T-helper 17 cell (primary cell): Measurements from ENCODE around the gene C1QC. TPM values are rescaled to one million over a fixed set of nuclear protein-coding genes. Genes with fewer than 3 reads are reported as not detected.
"Not testable (repeated sequence)": the region's sequence is repeated elsewhere in the genome, so short reads cannot be mapped to it uniquely, and the experiment has no call there.

Experiments
- ATAC-seq: fragments of 150-1000 bp; cut with Tn5 transposase; 2 replicates; pipeline ENCODE4 v1.10.0; 2021; ENCODE audit warnings: mild to moderate bottlenecking, moderate library complexity
- DNase-seq, 3 donors: peaks; one replicate each; pipeline versions ENCODE4 v3.0.0 to v3.0.0-alpha.2; 2020 to 2021
- H3K9me3 ChIP-seq: one replicate; pipeline ENCODE4 v1.7.0; 2013; ENCODE audit warnings: low read length, mild to moderate bottlenecking; ENCODE audit not compliant: control insufficient read depth, poor library complexity, severe bottlenecking
- H3K27ac Mint-ChIP-seq: one replicate; pipeline ENCODE4 v1.8.0; 2022; ENCODE audit warnings: mild to moderate bottlenecking, moderate library complexity, mixed read lengths
- H3K27me3 Mint-ChIP-seq: one replicate; pipeline ENCODE4 v1.8.0; 2022; ENCODE audit warnings: mixed read lengths
- H3K36me3 Mint-ChIP-seq: one replicate; pipeline ENCODE4 v1.8.0; 2022; ENCODE audit warnings: low read depth, mixed read lengths
- H3K4me1 Mint-ChIP-seq: one replicate; pipeline ENCODE4 v1.8.0; 2022; ENCODE audit warnings: mild to moderate bottlenecking, mixed read lengths
- H3K4me3 Mint-ChIP-seq: one replicate; pipeline ENCODE4 v1.8.0; 2022; ENCODE audit warnings: mild to moderate bottlenecking, moderate library complexity, mixed read lengths
- total RNA-seq, 4 donors: library from RNA in 2 of 4; stranded (reverse) in 2 of 4; gene quantifications; one replicate each; pipeline ENCODE4 v1.2.3 and lab custom pipeline; 2022 to 2026

Gene C1QC
- total RNA-seq, 2 donors from 2014 or later = not detected

DNA sequence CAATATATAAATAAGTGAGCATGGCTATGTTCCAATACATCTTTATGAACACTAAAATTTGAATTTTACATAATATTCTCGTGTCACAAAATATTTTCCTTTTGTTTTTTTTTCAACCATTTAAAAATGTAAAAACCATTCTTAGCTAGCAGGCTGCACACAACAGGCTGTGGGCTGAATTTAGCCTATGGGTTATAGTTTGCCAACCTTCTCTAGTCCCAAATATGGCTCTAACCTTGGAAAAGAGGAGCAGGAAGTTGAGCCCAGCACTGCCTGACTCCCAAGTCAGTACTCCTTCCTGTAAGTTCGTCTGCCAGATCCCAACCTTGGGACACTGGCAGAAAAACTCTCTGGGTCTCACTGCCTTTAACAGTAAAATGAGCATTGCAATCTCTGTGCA, 23.0 kb downstream of the C1QC start:
- DNase-seq (no peak), ATAC-seq (no peak)
- H3K27me3 Mint-ChIP-seq = peaks cover 71% of the 10 kb centered on the region
- H3K9me3 ChIP-seq = no peaks in the 10 kb centered on the region
- peaks cover 2% of the 10 kb centered on the region for H3K4me1 Mint-ChIP-seq
- no peak overlapping the region for H3K4me3 Mint-ChIP-seq
- H3K27ac Mint-ChIP-seq = no peak overlapping the region
- H3K36me3 Mint-ChIP-seq = no peaks in the 10 kb centered on the region

DNA sequence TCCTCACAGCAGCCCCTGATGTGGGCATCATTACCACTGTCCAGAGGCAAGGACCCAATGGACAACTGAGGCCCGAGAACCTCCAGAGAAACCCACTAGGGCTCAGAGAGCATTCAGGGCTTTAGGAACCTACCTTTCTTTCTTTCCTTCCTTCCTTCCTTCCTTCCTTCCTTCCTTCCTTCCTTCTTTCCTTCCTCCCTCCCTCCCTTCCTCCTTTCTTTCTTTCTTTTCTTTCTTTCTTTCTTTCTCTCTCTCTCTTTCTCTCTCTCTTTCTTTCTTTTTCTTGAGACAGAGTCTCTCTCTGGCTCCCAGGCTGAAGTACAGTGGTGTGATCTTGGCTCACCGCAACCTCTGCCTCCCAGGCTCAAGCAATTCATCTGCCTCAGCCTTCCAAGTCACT, 25.4 kb downstream of the C1QC start:
- H3K36me3 Mint-ChIP-seq, ATAC-seq, H3K4me1 Mint-ChIP-seq, H3K9me3 ChIP-seq, DNase-seq, H3K27ac Mint-ChIP-seq, H3K4me3 Mint-ChIP-seq: not testable (repeated sequence)
- peaks cover 78% of the 10 kb centered on the region for H3K27me3 Mint-ChIP-seq

DNA sequence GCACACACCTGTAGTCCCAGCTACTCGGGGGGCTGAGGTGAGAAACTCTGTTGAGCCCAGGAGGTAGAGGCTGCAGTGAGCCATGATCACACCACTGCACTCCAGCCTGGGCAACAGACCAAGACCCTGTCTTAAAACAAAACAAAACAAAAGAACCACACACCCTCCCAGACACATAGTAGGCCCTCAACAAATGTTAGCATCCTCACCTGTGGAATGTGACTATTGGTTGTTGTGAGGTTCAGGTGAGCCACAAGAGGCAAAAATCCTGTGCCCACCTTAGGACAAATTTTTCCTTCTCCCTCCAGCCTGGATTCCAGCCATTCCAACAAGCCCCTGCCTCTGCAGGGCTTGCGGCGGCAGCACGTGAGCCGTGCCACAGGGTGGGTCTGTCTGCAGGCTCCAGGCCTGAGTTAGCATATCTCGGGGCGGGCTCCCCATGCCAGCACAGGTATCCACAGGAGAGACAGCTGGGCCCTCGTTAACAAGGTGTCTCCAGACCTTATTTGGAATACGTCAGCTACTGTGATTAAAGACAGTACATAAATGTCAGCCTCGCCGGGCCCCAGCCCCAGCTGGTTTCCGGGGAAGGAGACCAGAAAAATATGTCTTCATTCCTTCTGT, 27.0 kb downstream of the C1QC start:
- Mint-ChIP-seq H3K27ac (no peak overlapping the region), H3K4me1 (peaks cover 4% of the 10 kb centered on the region), H3K36me3 (no peaks in the 10 kb centered on the region), H3K27me3 (peaks cover 77% of the 10 kb centered on the region), H3K4me3 (no peak overlapping the region)
- ATAC-seq (no peak), DNase-seq (no peak)
- H3K9me3 ChIP-seq = no peaks in the 10 kb centered on the region

DNA sequence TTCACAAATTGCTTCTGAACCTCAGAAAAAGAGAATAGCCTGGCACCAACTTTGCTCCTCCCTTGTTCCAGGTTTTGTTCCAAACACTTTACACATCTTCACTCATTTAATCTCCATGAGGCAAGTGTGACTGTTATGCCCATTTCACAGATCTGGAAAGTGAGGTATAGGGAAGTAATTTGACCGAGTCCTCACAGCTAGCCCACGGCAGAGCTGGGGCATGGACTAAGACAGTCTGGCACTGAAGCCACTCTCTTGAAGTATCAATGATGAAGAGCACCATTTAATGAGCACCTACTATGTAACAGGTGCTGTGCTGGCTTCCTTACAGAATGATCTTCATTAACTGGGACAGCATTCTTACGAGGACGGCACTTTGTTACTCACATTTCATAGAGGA, 28.6 kb downstream of the C1QC start:
- DNase-seq (no peak), ATAC-seq (no peak)
- H3K4me3 Mint-ChIP-seq = no peak overlapping the region
- H3K9me3 ChIP-seq = no peaks in the 10 kb centered on the region
- peaks cover 74% of the 10 kb centered on the region for H3K27me3 Mint-ChIP-seq
- H3K36me3 Mint-ChIP-seq = no peaks in the 10 kb centered on the region
- H3K27ac Mint-ChIP-seq = no peak overlapping the region
- peaks cover 4% of the 10 kb centered on the region for H3K4me1 Mint-ChIP-seq

DNA sequence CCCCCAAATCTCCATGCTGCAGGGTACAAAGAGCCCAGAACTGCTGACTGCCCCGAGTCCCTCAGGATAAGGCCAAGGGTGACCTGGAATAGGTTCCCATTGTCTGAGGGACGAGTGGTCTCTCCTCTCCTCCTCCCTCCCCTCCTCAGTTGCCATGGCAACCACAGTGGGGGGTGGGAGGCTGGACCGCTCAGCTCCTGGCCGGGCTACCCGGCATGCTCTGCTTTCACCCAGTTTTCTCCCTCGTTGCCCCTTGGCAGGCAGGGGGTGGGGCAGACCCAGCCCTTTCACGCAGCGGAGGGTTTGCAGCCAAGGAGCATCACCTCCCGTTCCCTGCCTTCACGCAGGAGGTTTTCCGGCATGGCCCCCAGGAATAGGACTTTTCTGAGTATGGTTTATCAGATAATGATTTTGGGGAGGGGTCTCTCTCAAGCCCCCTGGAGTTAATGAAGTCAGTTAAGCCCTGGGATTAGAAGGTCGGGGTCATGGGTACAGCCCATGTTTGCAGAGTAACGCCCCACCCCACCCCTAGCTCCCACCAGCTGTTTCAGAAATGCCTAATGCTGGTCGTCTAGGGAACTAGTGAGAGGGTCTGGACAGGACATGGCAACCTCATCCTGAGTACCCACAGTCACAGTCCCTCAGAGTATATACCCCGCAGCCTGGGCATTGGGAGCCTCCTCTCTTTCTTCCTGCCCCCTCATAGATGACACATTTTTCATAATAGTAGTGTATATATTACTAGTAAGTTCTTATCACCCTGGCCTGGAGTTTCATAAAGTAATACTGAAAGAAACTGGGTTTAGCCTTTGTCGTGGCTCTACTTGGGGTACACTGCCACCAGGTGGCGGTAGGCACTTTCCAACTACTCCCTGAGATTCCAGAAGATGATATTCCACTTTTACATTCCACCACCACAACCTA, 30.3 kb downstream of the C1QC start:
- no peak for DNase-seq
- ATAC-seq = no peak
- peaks cover 61% of the 10 kb centered on the region for H3K27me3 Mint-ChIP-seq
- H3K4me1 Mint-ChIP-seq = peaks cover 2% of the 10 kb centered on the region
- no peaks in the 10 kb centered on the region for H3K36me3 Mint-ChIP-seq
- H3K4me3 Mint-ChIP-seq = no peak overlapping the region
- H3K9me3 ChIP-seq = no peaks in the 10 kb centered on the region
- H3K27ac Mint-ChIP-seq = no peak overlapping the region

DNA sequence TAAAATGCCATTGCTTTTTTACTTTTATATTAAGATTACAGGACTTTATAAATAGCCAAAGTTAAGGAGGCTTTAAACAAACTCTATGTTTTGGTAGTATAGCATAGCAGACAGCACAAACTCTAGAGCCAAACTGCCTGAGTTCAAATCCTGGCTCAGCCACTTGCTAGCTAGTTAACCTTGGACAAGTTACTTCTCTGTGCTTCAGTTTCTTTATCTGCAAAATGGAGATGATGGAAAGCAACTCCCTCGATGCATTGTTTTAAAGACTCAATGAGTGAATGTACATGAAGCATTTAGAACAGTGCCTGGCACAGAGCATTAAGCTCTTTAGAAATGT, 30.9 kb downstream of the C1QC start:
- Mint-ChIP-seq H3K4me1 (peaks cover 2% of the 10 kb centered on the region), H3K27ac (no peak overlapping the region), H3K27me3 (peaks cover 56% of the 10 kb centered on the region), H3K36me3 (no peaks in the 10 kb centered on the region), H3K4me3 (no peak overlapping the region)
- DNase-seq (no peak), ATAC-seq (no peak)
- no peaks in the 10 kb centered on the region for H3K9me3 ChIP-seq

DNA sequence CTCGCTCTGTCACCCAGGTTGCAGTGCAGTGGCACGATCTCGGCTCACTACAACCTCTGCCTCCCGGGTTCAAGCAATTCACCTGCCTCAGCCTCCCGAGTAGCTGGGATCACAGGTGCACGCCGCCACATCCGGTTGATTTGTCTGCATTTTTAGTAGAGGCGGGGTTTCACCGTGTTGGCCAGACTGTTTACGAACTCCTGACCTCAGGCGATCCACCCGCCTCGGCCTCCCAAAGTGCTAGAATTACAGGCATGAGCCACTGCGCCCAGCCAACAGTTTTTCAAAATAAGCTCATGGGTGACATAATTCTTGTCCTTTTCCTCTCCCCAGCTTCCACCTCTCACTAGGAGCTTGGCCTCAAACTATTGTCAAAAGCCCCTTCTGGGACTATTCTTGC, 32.7 kb downstream of the C1QC start:
- DNase-seq, H3K4me3 Mint-ChIP-seq, H3K36me3 Mint-ChIP-seq, H3K4me1 Mint-ChIP-seq, ATAC-seq, H3K27ac Mint-ChIP-seq, H3K9me3 ChIP-seq: not testable (repeated sequence)
- peaks cover 39% of the 10 kb centered on the region for H3K27me3 Mint-ChIP-seq

DNA sequence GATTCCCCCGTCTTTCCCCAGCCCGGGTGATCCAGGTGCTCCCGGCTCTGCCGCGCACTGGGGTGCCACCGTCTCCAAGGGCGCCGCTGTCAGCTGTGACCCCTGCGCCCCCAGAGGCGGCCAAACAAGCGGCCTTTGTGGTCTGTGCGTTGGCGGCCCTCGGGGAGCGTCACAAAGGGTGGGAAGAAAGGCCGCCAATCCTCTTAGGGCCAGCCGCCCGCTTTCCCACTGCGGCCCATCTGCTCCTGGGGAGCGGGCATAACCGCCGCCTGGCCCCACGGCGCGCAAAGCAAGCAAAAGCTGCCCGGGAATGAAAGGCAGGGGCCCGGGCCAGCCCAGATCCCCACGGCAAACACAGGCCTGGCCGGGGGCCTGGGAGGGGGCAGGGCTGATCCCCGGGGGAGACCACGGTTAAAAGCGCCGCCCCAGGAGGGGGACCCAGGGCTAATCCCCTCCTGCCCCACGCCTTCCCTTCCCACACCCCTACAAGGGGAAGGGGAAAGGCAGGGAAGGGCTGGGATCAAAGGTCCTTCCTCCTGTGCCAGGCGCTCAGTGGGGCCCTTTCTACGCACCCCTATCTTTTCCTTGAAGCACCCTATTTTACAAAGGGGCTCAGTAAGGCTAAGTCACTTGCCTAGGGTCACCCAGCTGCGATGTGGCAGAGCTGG, 33.6 kb downstream of the C1QC start:
- H3K4me1 Mint-ChIP-seq = peaks cover 2% of the 10 kb centered on the region
- ATAC-seq (no peak), DNase-seq (no peak)
- no peaks in the 10 kb centered on the region for H3K36me3 Mint-ChIP-seq
- no peak overlapping the region for H3K27ac Mint-ChIP-seq
- H3K9me3 ChIP-seq = no peaks in the 10 kb centered on the region
- no peak overlapping the region for H3K4me3 Mint-ChIP-seq
- peaks cover 30% of the 10 kb centered on the region for H3K27me3 Mint-ChIP-seq

DNA sequence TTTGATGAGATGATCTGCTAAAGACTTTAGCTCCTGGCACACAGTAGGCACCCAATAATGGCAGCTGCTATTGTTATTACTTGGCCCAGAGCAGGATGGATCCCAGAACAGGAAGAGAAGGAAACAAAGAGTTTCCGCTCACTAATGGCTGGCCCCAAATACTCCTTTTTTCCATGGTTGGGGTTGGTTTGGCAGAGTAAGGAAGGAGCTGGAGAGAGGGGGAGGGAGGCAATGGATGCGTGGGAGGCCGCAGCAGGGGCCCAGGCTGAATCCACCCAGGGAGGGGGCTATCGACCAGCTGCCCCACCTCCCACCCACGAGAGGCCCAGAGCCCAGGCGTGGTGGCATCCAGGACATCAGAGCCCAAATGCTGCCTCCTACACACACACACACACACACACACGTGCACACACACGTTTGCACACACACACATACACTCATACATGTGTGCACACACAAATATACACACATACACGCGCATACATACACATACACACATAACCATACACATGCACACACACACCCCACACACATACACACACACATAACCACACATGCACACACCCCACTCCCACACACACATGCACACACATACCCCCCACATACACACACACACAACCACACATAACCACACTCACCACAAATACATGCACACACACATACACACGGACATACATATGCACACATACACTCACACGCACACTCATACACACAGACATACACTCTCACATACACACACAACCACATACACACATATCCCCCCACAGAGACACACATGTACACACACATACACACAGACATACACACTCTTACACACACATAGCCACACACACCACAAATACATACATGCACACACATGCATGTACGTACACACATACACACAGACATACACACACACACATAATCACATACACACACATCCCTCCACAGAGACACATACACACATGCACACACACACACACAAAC, 34.8 kb downstream of the C1QC start:
- Mint-ChIP-seq H3K27me3 (peaks cover 19% of the 10 kb centered on the region), H3K36me3 (no peaks in the 10 kb centered on the region), H3K4me1 (peaks cover 2% of the 10 kb centered on the region), H3K4me3 (no peak overlapping the region), H3K27ac (no peak overlapping the region)
- DNase-seq (no peak), ATAC-seq (no peak)
- H3K9me3 ChIP-seq = no peaks in the 10 kb centered on the region

DNA sequence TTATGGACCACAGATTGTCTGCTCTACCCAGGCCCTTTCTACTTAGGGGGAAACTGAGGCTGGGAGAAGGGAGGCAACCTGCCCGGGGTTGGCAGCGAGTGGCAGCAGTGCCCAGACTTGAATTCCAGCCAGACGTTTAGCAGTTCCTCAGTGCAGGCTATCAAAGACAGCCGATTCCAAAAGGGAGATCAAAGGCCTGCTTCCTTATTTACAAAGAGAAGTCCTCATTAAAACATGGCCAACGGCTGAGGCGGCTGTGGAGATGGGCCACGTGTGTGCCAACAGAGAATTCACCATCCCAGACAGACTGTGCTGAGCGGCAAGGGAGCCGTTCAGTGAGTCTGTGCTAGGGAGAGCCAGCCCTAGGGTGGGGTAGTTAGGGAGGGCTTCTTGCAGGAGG, 37.3 kb downstream of the C1QC start:
- no peak overlapping the region for H3K4me3 Mint-ChIP-seq
- no peak overlapping the region for H3K27ac Mint-ChIP-seq
- no peaks in the 10 kb centered on the region for H3K9me3 ChIP-seq
- DNase-seq = no peak
- ATAC-seq = no peak
- peaks cover 24% of the 10 kb centered on the region for H3K27me3 Mint-ChIP-seq
- peaks cover under 1% of the 10 kb centered on the region for H3K36me3 Mint-ChIP-seq
- H3K4me1 Mint-ChIP-seq = no peaks in the 10 kb centered on the region

DNA sequence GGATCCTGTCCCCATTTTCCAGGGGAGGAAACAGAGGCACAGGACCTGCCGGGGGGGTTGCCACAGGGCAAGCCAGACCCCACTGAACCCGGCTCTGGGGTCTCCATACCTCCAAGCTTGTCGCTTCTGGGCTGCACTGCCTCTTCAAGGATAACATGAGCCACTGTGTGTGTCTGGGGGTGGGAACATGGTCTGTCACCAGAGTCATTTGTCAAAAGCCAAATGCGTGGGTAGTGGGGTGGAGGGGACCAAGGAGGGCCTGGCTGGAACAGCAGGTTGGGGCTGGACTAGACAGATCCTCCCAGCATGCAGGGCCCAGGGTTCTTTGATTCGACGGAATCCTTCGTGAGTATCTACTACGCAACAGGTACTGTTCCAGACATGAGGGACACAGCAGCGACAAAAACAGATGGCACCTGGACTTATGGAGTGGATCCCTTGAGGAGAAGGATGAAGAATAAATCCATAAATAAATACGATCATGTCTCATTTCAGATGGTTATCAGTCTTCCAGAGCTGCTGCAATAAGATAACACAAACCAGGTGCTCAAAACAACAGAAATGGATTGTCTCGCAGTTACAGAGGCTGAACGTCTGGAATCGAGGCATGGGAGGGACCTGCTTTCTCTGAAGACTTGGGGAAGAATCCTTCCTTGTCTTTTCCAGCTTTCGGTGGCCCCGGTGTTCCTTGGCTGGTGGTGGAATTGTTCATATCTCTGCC, 38.3 kb downstream of the C1QC start:
- H3K9me3 ChIP-seq = no peaks in the 10 kb centered on the region
- peaks cover 30% of the 10 kb centered on the region for H3K27me3 Mint-ChIP-seq
- H3K4me3 Mint-ChIP-seq = no peak overlapping the region
- no peak overlapping the region for H3K27ac Mint-ChIP-seq
- DNase-seq = no peak
- H3K4me1 Mint-ChIP-seq = no peaks in the 10 kb centered on the region
- peaks cover 3% of the 10 kb centered on the region for H3K36me3 Mint-ChIP-seq
- ATAC-seq = no peak

DNA sequence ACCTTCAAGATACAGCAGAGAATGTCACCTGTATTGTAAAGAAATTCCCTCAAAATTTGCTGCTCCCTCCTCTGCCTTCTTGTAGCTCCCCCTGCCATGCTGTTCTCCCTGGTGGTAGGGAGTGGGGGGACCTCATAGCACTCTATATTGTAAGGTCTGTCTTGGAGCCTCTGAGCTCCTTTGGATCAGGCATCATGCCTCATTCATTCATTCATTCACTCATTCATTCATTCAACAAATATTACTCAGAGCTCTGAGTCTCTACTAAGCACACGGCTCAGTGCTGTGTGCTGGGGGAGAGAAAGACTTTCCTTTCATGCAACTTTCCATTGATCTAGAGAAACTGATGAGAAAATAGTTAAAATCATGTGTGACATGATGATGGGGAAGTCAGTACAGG, 40.1 kb downstream of the C1QC start:
- Mint-ChIP-seq H3K4me1 (no peaks in the 10 kb centered on the region), H3K27ac (no peak overlapping the region), H3K36me3 (peaks cover 5% of the 10 kb centered on the region), H3K4me3 (no peak overlapping the region), H3K27me3 (peaks cover 45% of the 10 kb centered on the region)
- no peak for DNase-seq
- ATAC-seq = no peak
- H3K9me3 ChIP-seq = no peaks in the 10 kb centered on the region
